ENCODE results near the gene PPP1R15B. TPM values are rescaled to one million over a fixed set of nuclear protein-coding genes. Genes with fewer than 3 reads are reported as not detected.

Gene PPP1R15B
- total and polyA plus RNA-seq, 2 donors (not counting 1 experiment from before 2014, with no cell fraction given): 65.7 to 137 TPM

DNA sequence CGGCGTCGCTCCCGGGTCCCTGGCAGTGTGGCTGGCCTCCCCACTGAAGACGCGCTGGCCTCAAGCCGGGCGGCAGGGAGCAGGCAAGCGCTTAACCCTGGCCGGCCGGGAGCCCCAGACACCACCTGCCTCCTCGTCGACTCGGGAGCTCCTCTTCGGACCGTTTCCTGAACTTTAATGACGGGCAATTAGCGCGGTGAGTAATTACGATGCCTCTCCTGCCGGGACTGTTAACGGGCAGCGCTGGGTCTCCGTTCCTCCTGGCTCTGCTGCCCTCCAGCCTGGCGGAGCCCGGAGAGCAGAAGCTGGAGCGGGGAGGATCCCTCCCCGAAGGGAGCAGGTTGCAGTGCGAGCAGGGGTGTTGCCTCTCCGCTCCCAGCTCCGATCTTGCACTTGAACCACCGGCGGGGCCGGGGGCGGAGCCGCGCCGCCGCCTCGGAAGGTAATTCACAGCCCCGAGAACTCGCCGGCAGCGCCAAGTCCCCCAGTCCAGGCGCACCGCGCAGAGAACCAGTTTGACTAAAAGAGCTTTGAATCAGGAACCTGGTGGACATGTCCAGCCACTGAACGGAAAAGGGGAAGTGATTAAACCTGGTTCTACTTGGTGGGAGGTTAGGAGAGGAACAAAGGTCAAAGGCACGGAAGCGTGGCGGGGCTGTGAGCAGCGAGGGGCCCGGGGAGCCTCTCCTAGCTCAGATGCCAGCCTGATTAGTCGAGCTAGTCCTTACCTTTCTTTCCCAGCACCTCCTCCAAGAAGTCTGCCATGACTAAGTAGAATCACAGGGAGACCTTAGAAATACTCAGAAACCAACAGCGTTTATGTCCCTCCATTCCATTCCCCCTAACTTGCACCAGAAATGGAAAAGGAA lies 33.6 kb downstream of the PPP1R15B start:
- Histone ChIP-seq H3K4me2 (replicated peaks; ENCODE audit: low read depth, low read length, poor library complexity, severe bottlenecking) (peak overlapping the region; percentile 96), H3K27ac (ENCODE audit: low read length in 2 of 2) (no peak overlapping the region), H3K36me3 (replicated peaks in 1 of 2; ENCODE audit: control extremely low read depth in 1 of 2, control insufficient read depth in 1 of 2, extremely low read depth in 1 of 2, insufficient read depth in 2 of 2, low read length in 1 of 2) (no peaks in the 10 kb centered on the region), H3K9me3 (ENCODE audit: control extremely low read depth in 1 of 3, control insufficient read depth in 2 of 3, insufficient read depth in 1 of 3, low read length in 2 of 3) (no peaks in the 10 kb centered on the region), H3K4me3 (ENCODE audit: control extremely low read depth in 1 of 5, extremely low read depth in 1 of 5, insufficient read depth in 1 of 5, low read depth in 2 of 5, low read length in 4 of 5) (peak overlapping the region in 4 of 5 experiments; percentile 36 to 63 (median 58)), H3K79me2 (ENCODE audit: control insufficient read depth, insufficient read depth, low read length) (no peaks in the 10 kb centered on the region), H2AFZ (ENCODE audit: insufficient read depth, low read depth, low read length, poor library complexity, severe bottlenecking) (peak overlapping the region; percentile 81), H3K9ac (ENCODE audit: low read length) (peak overlapping the region; percentile 71), H3K27me3 (replicated peaks in 1 of 4; ENCODE audit: control extremely low read depth in 1 of 4, control insufficient read depth in 3 of 4, insufficient read depth in 4 of 4, low read length in 3 of 4) (peaks cover 0 to 47% (median 17%) of the 10 kb centered on the region in 4 experiments), H4K20me1 (ENCODE audit: control insufficient read depth, insufficient read depth, low read length, poor library complexity, severe bottlenecking) (no peaks in the 10 kb centered on the region), H3K4me1 (ENCODE audit: control insufficient read depth in 2 of 2, insufficient read depth in 2 of 2, low read length in 2 of 2) (peaks cover 13 to 22% of the 10 kb centered on the region in 2 donors)
- peak; percentile 77 for ATAC-seq (ENCODE audit: low read depth)
- H3K27ac Mint-ChIP-seq: peak overlapping the region; percentile 29
- ChIA-PET CTCF (interaction anchor here (0.8 to 2.0 kb wide), 8 partner anchors 12 to 429 kb away, joined by 3 to 19 read pairs (median 4); no protein-coding TSS in a partner anchor), POLR2A (no interaction called here)
- no peak for TF ChIP-seq EZH2 (IDR thresholded peaks at IDR 0.05; ENCODE audit: borderline replicate concordance, insufficient read depth, low read depth, low read length, poor library complexity, severe bottlenecking)
- TF ChIP-seq, protein P1, sequence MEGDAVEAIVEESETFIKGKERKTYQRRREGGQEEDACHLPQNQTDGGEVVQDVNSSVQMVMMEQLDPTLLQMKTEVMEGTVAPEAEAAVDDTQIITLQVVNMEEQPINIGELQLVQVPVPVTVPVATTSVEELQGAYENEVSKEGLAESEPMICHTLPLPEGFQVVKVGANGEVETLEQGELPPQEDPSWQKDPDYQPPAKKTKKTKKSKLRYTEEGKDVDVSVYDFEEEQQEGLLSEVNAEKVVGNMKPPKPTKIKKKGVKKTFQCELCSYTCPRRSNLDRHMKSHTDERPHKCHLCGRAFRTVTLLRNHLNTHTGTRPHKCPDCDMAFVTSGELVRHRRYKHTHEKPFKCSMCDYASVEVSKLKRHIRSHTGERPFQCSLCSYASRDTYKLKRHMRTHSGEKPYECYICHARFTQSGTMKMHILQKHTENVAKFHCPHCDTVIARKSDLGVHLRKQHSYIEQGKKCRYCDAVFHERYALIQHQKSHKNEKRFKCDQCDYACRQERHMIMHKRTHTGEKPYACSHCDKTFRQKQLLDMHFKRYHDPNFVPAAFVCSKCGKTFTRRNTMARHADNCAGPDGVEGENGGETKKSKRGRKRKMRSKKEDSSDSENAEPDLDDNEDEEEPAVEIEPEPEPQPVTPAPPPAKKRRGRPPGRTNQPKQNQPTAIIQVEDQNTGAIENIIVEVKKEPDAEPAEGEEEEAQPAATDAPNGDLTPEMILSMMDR (IDR thresholded peaks at IDR 0.05): no peak
- intact Hi-C loops (cut with micrococcal nuclease): no loop called here
- no peaks in the 10 kb centered on the region for H3K9me3 Mint-ChIP-seq (ENCODE audit: insufficient read depth)
- H3K27me3 Mint-ChIP-seq: peaks cover 29% of the 10 kb centered on the region
- H3K4me3 Mint-ChIP-seq: peak overlapping the region; percentile 87
- DNase-seq: peak; percentile 56
- peaks cover 17% of the 10 kb centered on the region for H3K4me1 Mint-ChIP-seq
- WGBS (ENCODE audit: insufficient coverage): 2% methylated on average over 49 of the region's 55 CpGs
